NCI-H748 (cell line): Measurements from ENCODE around the gene MYL12A.
"Not testable (repeated sequence)": the region's sequence is repeated elsewhere in the genome, so short reads cannot be mapped to it uniquely, and the experiment has no call there.

Experiments used
- DNase-seq: peaks from one replicate; lab custom pipeline; 2025; ENCODE audit not compliant: unreplicated experiment; lab: John Stamatoyannopoulos, UW

MYL12A gene

GRCh38 chr18:3254725-3255124 lies 7.1 kb downstream of the MYL12A start:
- no peak for DNase-seq

- no peak for DNase-seq
Measured at GRCh38 chr18:3255611-3256165, 8.1 kb downstream of the MYL12A start.

- no peak for DNase-seq
Measured at GRCh38 chr18:3256693-3257626, 9.4 kb downstream of the MYL12A start.

GRCh38 chr18:3257627-3258120 lies 10.1 kb downstream of the MYL12A start:
- DNase-seq = no peak

GRCh38 chr18:3260995-3261372 lies 13.4 kb downstream of the MYL12A start:
- no peak for DNase-seq

GRCh38 chr18:3261373-3262233 lies 14.0 kb downstream of the MYL12A start, which contains the start of gene MYL12B:
Gene MYL12B, plus strand, starts transcription at chr18:3262133. Its CDS starts 10,766 bp downstream, at chr18:3272899.
- peak; percentile 76 for DNase-seq

- DNase-seq = peak; percentile 32
Measured at GRCh38 chr18:3262234-3263131, 14.9 kb downstream of the MYL12A start.

GRCh38 chr18:3263132-3263700 lies 15.6 kb downstream of the MYL12A start:
- no peak for DNase-seq

- no peak for DNase-seq
Measured at GRCh38 chr18:3264362-3264761, 16.8 kb downstream of the MYL12A start.

GRCh38 chr18:3265564-3266033 lies 18.0 kb downstream of the MYL12A start:
- DNase-seq = no peak

GRCh38 chr18:3266062-3266608 lies 18.5 kb downstream of the MYL12A start:
- no peak for DNase-seq

- DNase-seq = no peak
Measured at GRCh38 chr18:3268306-3268705, 20.7 kb downstream of the MYL12A start.

GRCh38 chr18:3269241-3269913 lies 21.8 kb downstream of the MYL12A start:
- DNase-seq = no peak

GRCh38 chr18:3269914-3270299 lies 22.3 kb downstream of the MYL12A start:
- no peak for DNase-seq

- DNase-seq = no peak
Measured at GRCh38 chr18:3273042-3273441, 25.4 kb downstream of the MYL12A start.

GRCh38 chr18:3277643-3278213 lies 30.1 kb downstream of the MYL12A start:
- DNase-seq = not testable (repeated sequence)

GRCh38 chr18:3279201-3280185 lies 31.9 kb downstream of the MYL12A start:
- no peak for DNase-seq
